ENCODE results near the gene GNG5.

DNA sequence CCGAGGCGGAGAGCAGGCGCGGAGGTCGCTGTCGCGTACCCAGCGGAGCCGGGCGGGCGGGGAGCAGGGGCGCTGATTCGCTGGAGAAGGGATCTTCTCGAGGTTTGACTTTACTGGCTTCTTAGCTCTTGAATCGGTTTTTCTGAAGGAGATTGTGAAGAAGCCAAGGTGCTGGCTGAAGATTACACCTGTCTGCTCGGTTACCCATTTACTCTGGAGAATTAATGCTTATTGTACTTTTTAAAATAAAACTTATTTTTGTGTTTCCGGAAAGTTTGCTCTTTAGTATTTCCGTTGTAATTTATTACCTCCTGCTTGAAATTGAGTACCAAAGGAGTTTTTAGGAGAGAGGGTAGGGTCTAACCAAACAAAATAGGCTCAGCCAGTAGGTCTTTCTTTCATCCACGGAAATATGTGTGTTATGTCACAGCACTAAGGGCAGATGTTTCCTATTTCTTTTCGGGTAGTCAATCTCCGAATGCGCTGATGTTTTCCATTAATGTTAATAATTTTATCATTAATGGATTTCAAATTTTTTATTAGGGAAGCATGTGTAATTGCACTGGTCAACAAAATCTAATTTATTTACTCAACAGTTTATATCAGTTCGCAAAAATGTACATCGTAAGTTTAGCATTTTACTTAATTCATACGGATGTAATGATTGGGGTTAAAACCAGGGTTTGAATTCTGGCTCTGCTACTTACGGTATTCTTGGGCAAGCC is 510 bp upstream of the GNG5 start:
- TF ChIP-seq, protein P1, sequence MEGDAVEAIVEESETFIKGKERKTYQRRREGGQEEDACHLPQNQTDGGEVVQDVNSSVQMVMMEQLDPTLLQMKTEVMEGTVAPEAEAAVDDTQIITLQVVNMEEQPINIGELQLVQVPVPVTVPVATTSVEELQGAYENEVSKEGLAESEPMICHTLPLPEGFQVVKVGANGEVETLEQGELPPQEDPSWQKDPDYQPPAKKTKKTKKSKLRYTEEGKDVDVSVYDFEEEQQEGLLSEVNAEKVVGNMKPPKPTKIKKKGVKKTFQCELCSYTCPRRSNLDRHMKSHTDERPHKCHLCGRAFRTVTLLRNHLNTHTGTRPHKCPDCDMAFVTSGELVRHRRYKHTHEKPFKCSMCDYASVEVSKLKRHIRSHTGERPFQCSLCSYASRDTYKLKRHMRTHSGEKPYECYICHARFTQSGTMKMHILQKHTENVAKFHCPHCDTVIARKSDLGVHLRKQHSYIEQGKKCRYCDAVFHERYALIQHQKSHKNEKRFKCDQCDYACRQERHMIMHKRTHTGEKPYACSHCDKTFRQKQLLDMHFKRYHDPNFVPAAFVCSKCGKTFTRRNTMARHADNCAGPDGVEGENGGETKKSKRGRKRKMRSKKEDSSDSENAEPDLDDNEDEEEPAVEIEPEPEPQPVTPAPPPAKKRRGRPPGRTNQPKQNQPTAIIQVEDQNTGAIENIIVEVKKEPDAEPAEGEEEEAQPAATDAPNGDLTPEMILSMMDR (conservative IDR thresholded peaks at IDR 0.05; ENCODE audit: low read length): no peak
- no peak for TF ChIP-seq EZH2phosphoT487 (IDR thresholded peaks at IDR 0.05; ENCODE audit: borderline replicate concordance)
